ENCODE data around the gene CCDC88C.
"Not testable (repeated sequence)": the region's sequence is repeated elsewhere in the genome, so short reads cannot be mapped to it uniquely, and the experiment has no call there.

DNA sequence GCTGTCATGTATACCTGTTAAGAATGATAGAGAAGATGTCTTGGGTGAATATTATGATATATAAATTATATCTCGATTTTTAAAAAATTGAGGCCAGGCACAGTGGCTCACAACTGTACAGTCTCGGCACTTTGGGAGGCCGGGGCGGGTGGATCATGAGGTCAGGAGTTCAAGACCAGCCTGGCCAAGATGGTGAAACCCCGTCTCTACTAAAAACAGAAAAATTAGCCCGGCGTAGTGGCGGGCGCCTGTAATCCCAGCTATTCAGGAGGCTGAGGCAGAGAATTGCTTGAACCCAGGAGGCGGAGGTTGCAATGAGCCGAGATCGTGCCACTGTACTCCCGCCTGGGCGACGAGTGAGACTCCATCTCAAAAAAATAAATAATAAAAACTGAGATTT lies 151.3 kb downstream of the CCDC88C start:
- TF ChIP-seq, protein P1, sequence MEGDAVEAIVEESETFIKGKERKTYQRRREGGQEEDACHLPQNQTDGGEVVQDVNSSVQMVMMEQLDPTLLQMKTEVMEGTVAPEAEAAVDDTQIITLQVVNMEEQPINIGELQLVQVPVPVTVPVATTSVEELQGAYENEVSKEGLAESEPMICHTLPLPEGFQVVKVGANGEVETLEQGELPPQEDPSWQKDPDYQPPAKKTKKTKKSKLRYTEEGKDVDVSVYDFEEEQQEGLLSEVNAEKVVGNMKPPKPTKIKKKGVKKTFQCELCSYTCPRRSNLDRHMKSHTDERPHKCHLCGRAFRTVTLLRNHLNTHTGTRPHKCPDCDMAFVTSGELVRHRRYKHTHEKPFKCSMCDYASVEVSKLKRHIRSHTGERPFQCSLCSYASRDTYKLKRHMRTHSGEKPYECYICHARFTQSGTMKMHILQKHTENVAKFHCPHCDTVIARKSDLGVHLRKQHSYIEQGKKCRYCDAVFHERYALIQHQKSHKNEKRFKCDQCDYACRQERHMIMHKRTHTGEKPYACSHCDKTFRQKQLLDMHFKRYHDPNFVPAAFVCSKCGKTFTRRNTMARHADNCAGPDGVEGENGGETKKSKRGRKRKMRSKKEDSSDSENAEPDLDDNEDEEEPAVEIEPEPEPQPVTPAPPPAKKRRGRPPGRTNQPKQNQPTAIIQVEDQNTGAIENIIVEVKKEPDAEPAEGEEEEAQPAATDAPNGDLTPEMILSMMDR (IDR thresholded peaks at IDR 0.05), result not testable (repeated sequence)
- not testable (repeated sequence) for TF ChIP-seq GATA3 (IDR thresholded peaks at IDR 0.05; ENCODE audit: borderline replicate concordance); POLR2A (IDR thresholded peaks at IDR 0.05; ENCODE audit: low read length); HDAC2 (IDR thresholded peaks at IDR 0.05)
- TF ChIP-seq, protein P2, sequence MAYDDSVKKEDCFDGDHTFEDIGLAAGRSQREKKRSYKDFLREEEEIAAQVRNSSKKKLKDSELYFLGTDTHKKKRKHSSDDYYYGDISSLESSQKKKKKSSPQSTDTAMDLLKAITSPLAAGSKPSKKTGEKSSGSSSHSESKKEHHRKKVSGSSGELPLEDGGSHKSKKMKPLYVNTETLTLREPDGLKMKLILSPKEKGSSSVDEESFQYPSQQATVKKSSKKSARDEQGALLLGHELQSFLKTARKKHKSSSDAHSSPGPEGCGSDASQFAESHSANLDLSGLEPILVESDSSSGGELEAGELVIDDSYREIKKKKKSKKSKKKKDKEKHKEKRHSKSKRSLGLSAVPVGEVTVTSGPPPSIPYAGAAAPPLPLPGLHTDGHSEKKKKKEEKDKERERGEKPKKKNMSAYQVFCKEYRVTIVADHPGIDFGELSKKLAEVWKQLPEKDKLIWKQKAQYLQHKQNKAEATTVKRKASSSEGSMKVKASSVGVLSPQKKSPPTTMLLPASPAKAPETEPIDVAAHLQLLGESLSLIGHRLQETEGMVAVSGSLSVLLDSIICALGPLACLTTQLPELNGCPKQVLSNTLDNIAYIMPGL (CRISPR knock-in tag; IDR thresholded peaks at IDR 0.05; ENCODE audit: borderline replicate concordance), result not testable (repeated sequence)

Data from A549 (cell line).